Activated naive CD4-positive, alpha-beta T cell (primary cell): Measurements from ENCODE around the gene STOML1.

Experiments
- DNase-seq, 4 experiments: peaks; one replicate each; lab custom pipeline; 2025; lab: John Stamatoyannopoulos, UW

STOML1 gene

GRCh38 chr15:73928971-73929627, 63.0 kb downstream of the STOML1 start:
- no peak for DNase-seq
